Pancreas (tissue), 10 donors: ENCODE measurements around the gene PAPSS1. TPM values are rescaled to one million over a fixed set of nuclear protein-coding genes. Genes with fewer than 3 reads are reported as not detected.

Source experiments
- ATAC-seq, 4 donors: fragments of 200-7000 bp; cut with Tn5 transposase; one replicate each; pipeline versions ENCODE4 v1.8.0 to v1.9.1; 2020; ENCODE audit warnings: mild to moderate bottlenecking in 4 of 4, moderate library complexity in 4 of 4
- DNase-seq, 6 donors: peaks; one replicate each; pipeline ENCODE4 v3.0.0-alpha.2; 2020
- FAIRE-seq: peaks from 2 replicates; lab custom pipeline; 2012; peaks lifted over from hg19 to GRCh38; lab: Jason Lieb, UNC
- H3K27ac ChIP-seq, 4 donors: fragments of 200-600 bp; sonication (generic); 1 replicate in 3 of 4; 2 replicates in 1 of 4; pipeline versions ENCODE4 v1.5.0 to v1.8.0; 2020
- H3K27me3 ChIP-seq, 4 donors: fragments of 200-600 bp; one replicate each; pipeline ENCODE4 v1.8.0; 2021
- H3K36me3 ChIP-seq, 3 donors: fragments of 200-600 bp; sonication (generic) in 1 of 3; one replicate each; pipeline versions ENCODE4 v1.5.0 to v1.8.0; 2020 to 2021
- H3K4me1 ChIP-seq, 3 donors: fragments of 200-600 bp; one replicate each; pipeline ENCODE4 v1.8.0; 2021
- H3K4me3 ChIP-seq, 4 donors: fragments of 200-600 bp; sonication (generic) in 2 of 4; one replicate each; pipeline versions ENCODE4 v1.5.0 to v1.8.0; 2020 to 2021
- H3K9me3 ChIP-seq, 4 donors: fragments of 200-600 bp; one replicate each; pipeline ENCODE4 v1.8.0; 2021
- CTCF ChIP-seq, 4 donors: fragments of 200-600 bp; sonication (generic) in 3 of 4; IDR thresholded peaks; one replicate each; pipeline versions ENCODE4 v1.5.0 to v1.8.0; 2021; ENCODE audit warnings: antibody characterized with exemption in 4 of 4
- WGBS, 2 donors: extraction: QIAGEN DNeasy Blood & Tissue Kit; methylation state at CpG; one replicate each; pipeline ENCODE4 v1.1.7; 2013; 5-methylcytosine and 5-hydroxymethylcytosine counted together
- intact Hi-C, 3 donors: fragments of 100-400 bp; cut with DNase I; formaldehyde crosslinking; loops; one replicate each; pipeline versions ENCODE4 v1.11.1 to v1.14.2; 2022
- polyA plus RNA-seq, 2 donors: library from polyadenylated mRNA; stranded (reverse); fragments of 200-250 nt; gene quantifications; one replicate each; pipeline ENCODE4 v1.2.3, GENCODE V29; 2013
- total RNA-seq, 6 donors: library from RNA; stranded (reverse); fragmentation: NEBNext Ultra II Directional in 4 of 6; extraction: Animal tissue kit (Norgen Biotek cat#: 25700) in 4 of 6; gene quantifications; one replicate each; pipeline versions ENCODE4 v1.2.1 to v1.2.4, GENCODE V29; 2021 to 2023
- donor health status: healthy with polysubstance abuse.
- donor health status: DM: no; HTN: no; CAD: no; lungs with moderate emphysema.
- donor health status: DM: no; HTN: no; CAD: no.
- donor health status: control.
- donor health status: control.
- donor health status: Bipolar disorder and iron deficiency.
- donor health status: DM: yes; HTN: yes; CAD: no.
- donor health status: DM: no; HTN: no; CAD: no.
- donor health status: DM: no; HTN: no; CAD: no.
- donor health status: DM: yes; HTN: yes; CAD: no.

Gene PAPSS1
- total and polyA plus RNA-seq, 8 donors: 19.1 to 45.1 (median 25.8) TPM

GRCh38 chr4:107743532-107743931 lies 23.5 kb upstream of the PAPSS1 start:
- H3K4me3 ChIP-seq: no peak overlapping the region
- intact Hi-C loops: no loop called here
- H3K4me1 ChIP-seq: no peaks in the 10 kb centered on the region
- no peak for TF ChIP-seq CTCF (IDR thresholded peaks at IDR 0.05)
- no peak overlapping the region for H3K27ac ChIP-seq
- 36 to 38% methylated on average over 1 of the region's 1 CpG for WGBS, 2 donors
- no peaks in the 10 kb centered on the region for H3K27me3 ChIP-seq
- DNase-seq (no peak), FAIRE-seq (no peak), ATAC-seq (no peak)
- no peaks in the 10 kb centered on the region for H3K36me3 ChIP-seq
- no peaks in the 10 kb centered on the region for H3K9me3 ChIP-seq

GRCh38 chr4:107742791-107743190 lies 22.8 kb upstream of the PAPSS1 start:
- no peak for ATAC-seq
- Histone ChIP-seq H3K4me3 (no peak overlapping the region), H3K36me3 (no peaks in the 10 kb centered on the region), H3K9me3 (no peaks in the 10 kb centered on the region), H3K27ac (no peak overlapping the region), H3K27me3 (no peaks in the 10 kb centered on the region), H3K4me1 (no peaks in the 10 kb centered on the region)
- intact Hi-C loops: no loop called here
- TF ChIP-seq CTCF (IDR thresholded peaks at IDR 0.05): no peak
- WGBS, 2 donors: 96 to 100% methylated on average over 1 of the region's 1 CpG
- FAIRE-seq: no peak
- DNase-seq: no peak

GRCh38 chr4:107742196-107742595 lies 22.2 kb upstream of the PAPSS1 start:
- Histone ChIP-seq H3K36me3 (no peaks in the 10 kb centered on the region), H3K4me3 (no peak overlapping the region), H3K9me3 (no peaks in the 10 kb centered on the region), H3K27ac (no peak overlapping the region), H3K4me1 (peaks cover 4 to 5% (median 5%) of the 10 kb centered on the region in 3 donors), H3K27me3 (no peaks in the 10 kb centered on the region)
- FAIRE-seq (no peak), DNase-seq (no peak), ATAC-seq (no peak)
- intact Hi-C loops: no loop called here
- WGBS, 2 donors: 77 to 84% methylated on average over 1 of the region's 1 CpG
- TF ChIP-seq CTCF (IDR thresholded peaks at IDR 0.05): no peak

- DNase-seq (peak in 2 of 6 donors; percentile 27 to 47), ATAC-seq (peak in 1 of 4 donors; percentile 16), FAIRE-seq (no peak)
- H3K27me3 ChIP-seq: no peaks in the 10 kb centered on the region
- intact Hi-C loops: no loop called here
- H3K36me3 ChIP-seq: no peaks in the 10 kb centered on the region
- no peak for TF ChIP-seq CTCF (IDR thresholded peaks at IDR 0.05)
- H3K4me1 ChIP-seq: peaks cover 4 to 6% (median 5%) of the 10 kb centered on the region in 3 donors
- no peak overlapping the region for H3K4me3 ChIP-seq
- WGBS, 2 donors: 67 to 70% methylated on average over 11 of the region's 11 CpGs
- H3K27ac ChIP-seq: peak overlapping the region in 2 of 4 donors; percentile 3 to 10
- no peaks in the 10 kb centered on the region for H3K9me3 ChIP-seq
These were observed 21.1 kb upstream of the PAPSS1 start for GRCh38 chr4:107740950-107741701.

GRCh38 chr4:107740381-107740780 lies 20.3 kb upstream of the PAPSS1 start:
- Histone ChIP-seq H3K9me3 (no peaks in the 10 kb centered on the region), H3K27me3 (no peaks in the 10 kb centered on the region), H3K4me3 (no peak overlapping the region), H3K36me3 (no peaks in the 10 kb centered on the region), H3K4me1 (peaks cover 4 to 6% (median 5%) of the 10 kb centered on the region in 3 donors), H3K27ac (no peak overlapping the region)
- TF ChIP-seq CTCF (IDR thresholded peaks at IDR 0.05): no peak
- FAIRE-seq: no peak
- WGBS, 2 donors: 77 to 97% methylated on average over 3 of the region's 3 CpGs
- no peak for DNase-seq
- intact Hi-C loops: no loop called here
- no peak for ATAC-seq
